Stimulated activated CD4-positive, alpha-beta T cell treated with anti-CD3 and anti-CD28 coated beads, TNF-alpha, amount 100 ng/mL, for 24 hours (primary cell): ENCODE results near the gene TRAPPC13.
"Not testable (repeated sequence)": the region's sequence is repeated elsewhere in the genome, so short reads cannot be mapped to it uniquely, and the experiment has no call there.

Source experiments
- DNase-seq, 3 experiments: peaks; one replicate each; pipeline ENCODE4 v3.0.0-alpha.2; 2020; ENCODE audit warnings: low read depth in 3 of 3

Gene TRAPPC13

DNA sequence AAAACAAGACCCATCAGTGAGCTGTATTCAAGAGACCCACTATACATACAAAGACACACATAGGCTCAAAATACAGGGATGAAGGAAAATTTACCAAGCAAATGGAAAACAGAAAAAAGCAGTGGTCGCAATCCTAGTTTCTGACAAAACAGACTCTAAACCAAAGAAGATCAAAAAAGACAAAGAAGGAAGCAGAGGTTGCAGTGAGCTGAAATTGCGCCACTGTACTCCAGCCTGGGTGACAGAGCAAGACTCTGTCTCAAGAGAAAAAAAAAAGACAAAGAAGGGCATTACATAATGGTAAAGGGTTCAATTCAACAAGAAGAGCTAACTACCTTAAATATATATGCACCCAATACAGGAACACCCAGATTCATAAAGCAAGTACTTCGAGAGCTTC is 51.2 kb downstream of the TRAPPC13 start:
- DNase-seq, result not testable (repeated sequence)

DNA sequence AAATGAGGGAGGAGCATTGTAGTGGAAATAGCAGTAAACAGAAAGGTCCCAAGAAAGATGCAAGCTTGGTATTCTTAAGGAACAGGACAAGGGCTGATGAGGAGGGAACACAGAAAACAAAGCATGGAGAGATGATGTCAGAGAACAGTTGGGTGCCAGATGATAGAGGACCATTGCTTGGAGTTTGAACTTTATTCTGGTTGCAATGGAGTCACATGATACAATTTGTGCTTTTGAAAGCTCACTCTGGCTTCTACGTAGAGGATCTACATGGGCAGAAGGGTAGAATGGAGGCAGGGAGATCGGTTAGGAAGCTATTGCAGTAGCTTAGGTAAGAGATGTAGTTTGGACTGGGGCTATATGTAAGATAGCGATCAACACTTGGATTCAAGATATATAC is 57.3 kb downstream of the TRAPPC13 start:
- DNase-seq, result no peak

GRCh38 chr5:65693121-65693520 is 68.3 kb downstream of the TRAPPC13 start:
- no peak for DNase-seq

- DNase-seq, result no peak
Observed at GRCh38 chr5:65695162-65695755, 70.4 kb downstream of the TRAPPC13 start.

GRCh38 chr5:65695896-65696295 is 71.1 kb downstream of the TRAPPC13 start:
- DNase-seq, result no peak

- DNase-seq, result no peak
Observed at GRCh38 chr5:65696892-65697291, 72.1 kb downstream of the TRAPPC13 start.

DNA sequence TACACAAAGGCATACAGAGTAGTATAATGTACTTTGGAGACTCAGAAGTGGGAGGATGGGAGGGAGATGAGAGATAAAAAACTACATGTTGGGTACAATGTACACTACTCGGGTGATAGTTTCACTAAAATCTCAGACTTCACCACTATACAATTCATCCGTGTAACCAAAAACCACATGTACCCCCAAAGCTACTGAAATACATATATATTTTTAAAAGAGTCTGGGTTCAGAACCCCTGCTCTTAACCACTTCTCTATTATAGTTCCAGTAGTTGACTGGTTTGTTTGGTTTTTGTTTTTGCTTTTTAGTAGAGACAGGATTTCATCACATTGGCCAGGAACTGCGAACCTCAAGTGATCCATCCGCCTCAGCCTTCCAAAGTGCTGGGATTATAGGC is 74.5 kb downstream of the TRAPPC13 start:
- DNase-seq, result no peak

- DNase-seq, result no peak
Observed at GRCh38 chr5:65702036-65702435, 77.2 kb downstream of the TRAPPC13 start.

DNA sequence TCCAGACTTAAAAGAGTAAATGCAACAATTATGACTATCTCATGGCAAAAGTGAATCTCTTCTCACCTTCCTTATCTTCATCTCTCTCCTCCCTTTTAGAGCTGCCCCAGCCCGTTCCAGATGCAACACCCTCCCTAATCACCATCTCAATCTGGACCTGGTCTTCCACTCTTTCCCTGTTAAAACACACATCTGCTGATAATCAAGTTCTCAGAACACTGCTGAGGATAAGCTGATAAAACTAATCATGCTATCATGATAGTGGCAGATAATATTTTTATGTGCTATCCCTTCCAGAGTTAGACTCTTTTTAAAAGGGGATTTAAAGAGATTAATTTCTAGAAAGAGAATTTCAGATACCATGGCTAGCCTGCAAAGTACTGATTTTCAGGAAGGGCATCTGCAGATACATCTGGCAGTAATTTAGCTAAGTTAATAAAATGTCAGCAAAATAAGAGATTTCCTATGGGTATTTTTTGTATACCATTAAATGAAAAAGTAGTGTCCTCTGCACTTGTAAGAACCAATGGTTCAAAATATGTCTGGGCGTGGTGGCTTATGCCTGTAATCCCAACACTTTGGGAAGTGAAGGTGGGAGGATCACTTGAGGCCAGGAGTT is 79.9 kb downstream of the TRAPPC13 start:
- no peak for DNase-seq

DNA sequence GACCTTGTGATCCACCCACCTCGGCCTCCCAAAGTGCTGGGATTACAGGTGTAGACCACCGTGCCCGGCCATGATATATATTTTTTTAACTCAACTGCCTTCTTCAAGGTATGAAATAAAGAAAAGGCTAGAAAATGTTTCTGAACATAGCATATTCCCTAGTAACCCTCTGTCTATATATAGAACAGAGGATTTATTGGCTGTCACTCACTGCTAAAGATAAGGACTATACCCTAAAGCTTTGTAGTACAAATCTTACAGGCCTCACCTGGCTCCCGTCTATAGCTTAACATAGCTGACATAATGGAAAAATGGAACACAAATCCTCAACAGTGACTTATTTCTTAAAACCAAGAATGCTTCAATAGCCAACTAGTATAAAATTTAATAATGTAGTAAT is 82.8 kb downstream of the TRAPPC13 start:
- no peak for DNase-seq

- no peak for DNase-seq
Observed at GRCh38 chr5:65708145-65708544, 83.3 kb downstream of the TRAPPC13 start.
